Endodermal cell (in vitro differentiated cells): ENCODE measurements around the gene SMCO4. TPM values are rescaled to one million over a fixed set of nuclear protein-coding genes. Genes with fewer than 3 reads are reported as not detected.

Experiments used
- DNase-seq: peaks from one replicate; pipeline ENCODE4 v3.0.0-alpha.2; 2017
- H3K27ac ChIP-seq: 2 replicates; pipeline ENCODE4 v1.5.1; 2013; ENCODE audit warnings: mild to moderate bottlenecking, low read depth, low read length, moderate library complexity
- H3K27me3 ChIP-seq: 2 replicates; pipeline ENCODE4 v1.6.1; 2013; ENCODE audit warnings: mild to moderate bottlenecking, low read length, moderate library complexity; ENCODE audit not compliant: insufficient read depth, control insufficient read depth, poor library complexity, severe bottlenecking
- H3K36me3 ChIP-seq: 2 replicates; pipeline ENCODE4 v1.7.0; 2013; ENCODE audit warnings: mild to moderate bottlenecking, low read length, moderate library complexity; ENCODE audit not compliant: control insufficient read depth, insufficient read depth
- H3K4me1 ChIP-seq: one replicate; pipeline ENCODE4 v1.7.0; 2013; ENCODE audit warnings: low read length; ENCODE audit not compliant: control insufficient read depth, insufficient read depth
- H3K4me3 ChIP-seq: 2 replicates; pipeline ENCODE4 v1.5.1; 2013; ENCODE audit warnings: mild to moderate bottlenecking, low read length, moderate library complexity
- H3K9ac ChIP-seq: 2 replicates; pipeline ENCODE4 v1.6.1; 2013; ENCODE audit warnings: mild to moderate bottlenecking, low read length, moderate library complexity; ENCODE audit not compliant: poor library complexity, severe bottlenecking; ENCODE audit errors: extremely low read depth
- H3K9me3 ChIP-seq: 2 replicates; pipeline ENCODE4 v1.6.1; 2013; ENCODE audit warnings: mild to moderate bottlenecking, low read length, moderate library complexity; ENCODE audit not compliant: control insufficient read depth
- H3K27ac Mint-ChIP-seq: 2 replicates; pipeline ENCODE4 v1.8.0; 2020; ENCODE audit warnings: mixed read lengths
- H3K27me3 Mint-ChIP-seq: 2 replicates; pipeline ENCODE4 v1.8.0; 2021; ENCODE audit warnings: mild to moderate bottlenecking, mixed read lengths; ENCODE audit not compliant: insufficient read depth
- H3K36me3 Mint-ChIP-seq: 2 replicates; pipeline ENCODE4 v1.8.0; 2020; ENCODE audit warnings: low read depth, mixed read lengths
- H3K4me1 Mint-ChIP-seq: 2 replicates; pipeline ENCODE4 v1.8.0; 2020; ENCODE audit warnings: mixed read lengths
- H3K4me3 Mint-ChIP-seq: 2 replicates; pipeline ENCODE4 v1.8.0; 2020; ENCODE audit warnings: mild to moderate bottlenecking, moderate library complexity, mixed read lengths
- H3K9me3 Mint-ChIP-seq: 2 replicates; pipeline ENCODE4 v1.8.0; 2020; ENCODE audit warnings: mild to moderate bottlenecking, mixed read lengths
- CTCF ChIP-seq: fragments of 200-600 bp; sonication (generic); conservative IDR thresholded peaks from 2 replicates; pipeline ENCODE4 v1.5.0; 2021; ENCODE audit warnings: antibody characterized with exemption, mild to moderate bottlenecking
- WGBS, 2 experiments: methylation state at CpG; one replicate each; pipeline versions ENCODE4 v1.1.5 to v1.1.7; 2013; ENCODE audit warnings: missing lambda C conversion rate in 2 of 2, mixed read lengths in 1 of 2; ENCODE audit not compliant: insufficient coverage in 1 of 2, insufficient read length in 1 of 2; 5-methylcytosine and 5-hydroxymethylcytosine counted together
- total RNA-seq, 2 donors: library from RNA; stranded (reverse); fragmentation: NEBNext Ultra II Directional in 1 of 2; extraction: Animal tissue kit (Norgen Biotek cat#: 25700) in 1 of 2; gene quantifications; 2 replicates in 1 of 2; 3 replicates in 1 of 2; pipeline ENCODE4 v1.2.1, GENCODE V29; 2021

Gene SMCO4
- total RNA-seq, 2 donors from 2014 or later = 27.3 to 47.7 TPM

DNA sequence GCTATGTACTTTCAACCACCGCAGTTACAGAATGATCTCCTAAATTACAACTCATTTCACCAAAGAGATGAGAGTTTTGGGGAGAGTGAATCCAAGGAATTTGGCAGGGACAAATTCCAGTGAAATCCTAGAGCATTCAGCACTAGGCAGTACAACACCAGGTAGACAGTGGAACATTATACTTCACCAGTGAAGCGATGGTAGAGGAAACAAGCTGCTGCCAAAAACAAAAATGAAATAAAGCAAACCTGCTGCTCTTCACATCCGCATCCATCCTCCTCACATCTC is 16.9 kb downstream of the SMCO4 start:
- Histone ChIP-seq H3K9me3 (no peaks in the 10 kb centered on the region), H3K4me1 (no peaks in the 10 kb centered on the region), H3K27me3 (no peaks in the 10 kb centered on the region), H3K9ac (no peak overlapping the region), H3K27ac (no peak overlapping the region), H3K36me3 (no peaks in the 10 kb centered on the region), H3K4me3 (no peak overlapping the region)
- Mint-ChIP-seq H3K4me1 (peaks cover 32% of the 10 kb centered on the region), H3K36me3 (no peaks in the 10 kb centered on the region), H3K9me3 (no peaks in the 10 kb centered on the region), H3K27ac (no peak overlapping the region), H3K4me3 (no peak overlapping the region), H3K27me3 (no peaks in the 10 kb centered on the region)
- 70 to 77% methylated on average over 2 of the region's 3 CpGs for WGBS, 2 experiments
- no peak for TF ChIP-seq CTCF
- no peak for DNase-seq

DNA sequence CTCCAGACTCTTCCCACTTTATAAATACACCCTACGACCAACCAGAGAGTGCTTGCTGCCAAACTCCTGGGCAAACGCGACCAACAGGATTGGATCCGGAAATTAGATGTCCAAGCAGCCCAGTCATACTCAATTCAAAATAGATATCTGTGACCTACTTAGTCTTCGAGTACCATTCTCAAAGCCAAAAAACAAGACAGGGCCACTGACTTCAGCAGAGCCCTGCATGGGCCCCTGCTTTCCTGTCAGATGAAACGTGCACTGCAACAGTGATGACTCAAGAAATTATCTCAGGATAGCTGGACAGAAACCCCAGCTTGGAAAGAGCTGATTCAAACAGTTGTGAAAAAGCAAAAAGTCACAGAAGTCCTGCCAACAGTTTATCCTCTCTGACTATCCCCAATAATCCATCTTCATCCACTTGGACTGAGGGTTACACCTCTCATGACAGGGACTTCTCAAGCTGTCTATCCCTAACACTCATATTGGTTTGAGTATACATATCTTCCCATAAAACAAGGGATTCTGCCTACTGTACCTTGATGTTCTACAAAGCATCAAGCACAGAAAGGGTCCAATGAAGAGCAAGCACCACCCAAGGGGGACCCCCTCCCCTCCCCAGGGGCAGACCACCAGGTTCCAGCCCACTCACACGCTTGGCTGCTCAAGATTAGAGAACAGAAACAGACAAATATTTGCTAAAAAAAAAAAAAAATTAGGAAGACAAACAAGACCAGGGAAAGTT is 17.4 kb downstream of the SMCO4 start:
- Histone ChIP-seq H3K27ac (no peak overlapping the region), H3K4me3 (no peak overlapping the region), H3K9ac (no peak overlapping the region), H3K4me1 (no peaks in the 10 kb centered on the region), H3K27me3 (no peaks in the 10 kb centered on the region), H3K9me3 (no peaks in the 10 kb centered on the region), H3K36me3 (no peaks in the 10 kb centered on the region)
- Mint-ChIP-seq H3K9me3 (no peaks in the 10 kb centered on the region), H3K4me1 (peaks cover 30% of the 10 kb centered on the region), H3K36me3 (no peaks in the 10 kb centered on the region), H3K4me3 (no peak overlapping the region), H3K27ac (no peak overlapping the region), H3K27me3 (no peaks in the 10 kb centered on the region)
- DNase-seq = no peak
- no peak for TF ChIP-seq CTCF
- 82 to 85% methylated on average over 5 to 7 of the region's 7 CpGs for WGBS, 2 experiments

GRCh38 chr11:93524858-93525257 is 18.3 kb downstream of the SMCO4 start:
- Histone ChIP-seq H3K27ac (no peak overlapping the region), H3K4me1 (no peaks in the 10 kb centered on the region), H3K36me3 (no peaks in the 10 kb centered on the region), H3K4me3 (no peak overlapping the region), H3K9ac (no peak overlapping the region), H3K9me3 (no peaks in the 10 kb centered on the region), H3K27me3 (no peaks in the 10 kb centered on the region)
- WGBS, 2 experiments = 89% methylated on average over 2 of the region's 2 CpGs; no CpG with 5 or more reads in 1 of the 2 experiments
- no peak overlapping the region for H3K4me3 Mint-ChIP-seq
- no peak for DNase-seq
- H3K27me3 Mint-ChIP-seq = no peaks in the 10 kb centered on the region
- H3K27ac Mint-ChIP-seq = no peak overlapping the region
- H3K36me3 Mint-ChIP-seq = no peaks in the 10 kb centered on the region
- peaks cover 21% of the 10 kb centered on the region for H3K4me1 Mint-ChIP-seq
- H3K9me3 Mint-ChIP-seq = no peaks in the 10 kb centered on the region
- no peak for TF ChIP-seq CTCF
